ENCODE data around the gene CPS1.

The CPS1 gene

DNA sequence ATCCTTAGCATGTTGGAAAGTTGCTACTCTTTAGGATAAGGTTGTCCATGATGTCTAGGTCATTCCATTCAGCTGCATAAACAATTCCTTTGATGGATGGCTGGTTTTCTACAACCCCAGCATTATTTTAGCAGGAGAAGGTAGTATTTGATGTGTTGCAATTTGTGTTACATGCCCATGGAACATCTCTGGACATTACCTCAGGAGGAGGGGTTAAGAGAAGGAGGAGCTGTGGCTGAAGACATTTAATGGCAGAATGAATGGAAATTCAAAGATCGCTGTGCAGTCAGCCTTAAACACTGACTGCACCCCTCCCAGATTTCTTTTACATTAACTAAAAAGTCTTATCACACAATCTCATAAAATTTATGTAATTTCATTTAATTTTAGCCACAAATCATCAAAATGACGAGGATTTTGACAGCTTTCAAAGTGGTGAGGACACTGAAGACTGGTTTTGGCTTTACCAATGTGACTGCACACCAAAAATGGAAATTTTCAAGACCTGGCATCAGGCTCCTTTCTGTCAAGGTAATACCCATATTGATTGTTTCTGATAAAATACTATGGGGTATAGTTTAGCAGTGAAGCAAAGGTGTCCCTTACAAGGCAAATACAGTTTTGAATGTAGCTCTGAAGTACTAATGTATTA, at the start of gene CPS1:
TSS of gene CPS1 (plus strand) at position 271 of the 652 bp plus-strand sequence. CDS start at position 406, 135 bp downstream.
- no peak within 1 kb of the TSS for H3K4me3 ChIP-seq (ENCODE audit: low read depth, low read length)
- H3K9me3 ChIP-seq (ENCODE audit: control insufficient read depth, insufficient read depth, low read depth, low read length) = no peaks in the 10 kb centered on the region
- H3K9ac ChIP-seq (ENCODE audit: low read length) = no peak within 1 kb of the TSS
- peaks cover 11% of the 10 kb centered on the region; the same call in 1 of the 2 replicates for H3K4me1 ChIP-seq (ENCODE audit: control insufficient read depth, insufficient read depth, low read length)
- H3K27ac ChIP-seq (ENCODE audit: low read depth, low read length) = no peak within 1 kb of the TSS
- H3K27me3 ChIP-seq (ENCODE audit: control insufficient read depth, insufficient read depth, low read length) = no peaks in the 10 kb centered on the region
- H3K36me3 ChIP-seq (ENCODE audit: control insufficient read depth, insufficient read depth, low read length) = no peaks in the 10 kb centered on the region

DNA sequence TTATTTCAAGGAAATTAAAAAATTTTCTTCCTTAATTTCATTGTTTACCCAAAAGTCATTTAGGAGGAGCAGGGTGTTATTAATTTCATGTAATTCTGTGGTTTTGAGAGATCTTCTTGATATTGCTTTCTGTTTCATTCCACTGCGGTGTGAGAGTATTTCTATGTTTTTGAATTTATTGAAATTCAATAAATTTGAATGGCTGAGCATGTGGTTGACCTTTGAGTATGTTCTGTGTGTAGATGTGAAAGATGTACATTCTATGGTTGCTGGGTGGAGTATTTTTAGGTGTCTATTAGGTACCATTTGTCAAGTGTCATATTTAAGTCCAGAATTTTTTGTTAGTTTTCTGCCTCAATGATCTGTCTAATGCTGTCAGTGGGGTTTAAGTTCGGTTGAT, 40.5 kb upstream of the CPS1 start:
- no peak overlapping the region for H3K9ac ChIP-seq (ENCODE audit: low read length)
- H3K9me3 ChIP-seq (ENCODE audit: control insufficient read depth, insufficient read depth, low read depth, low read length) = no peaks in the 10 kb centered on the region
- no peaks in the 10 kb centered on the region for H3K27me3 ChIP-seq (ENCODE audit: control insufficient read depth, insufficient read depth, low read length)
- H3K36me3 ChIP-seq (ENCODE audit: control insufficient read depth, insufficient read depth, low read length) = no peaks in the 10 kb centered on the region
- no peak overlapping the region for H3K27ac ChIP-seq (ENCODE audit: low read depth, low read length)
- H3K4me3 ChIP-seq (ENCODE audit: low read depth, low read length) = no peak overlapping the region
- H3K4me1 ChIP-seq (ENCODE audit: control insufficient read depth, insufficient read depth, low read length) = no peaks in the 10 kb centered on the region

GRCh38 chr2:210517264-210517663, 39.1 kb upstream of the CPS1 start:
- Histone ChIP-seq H3K4me3 (ENCODE audit: low read depth, low read length) (no peak overlapping the region), H3K27ac (ENCODE audit: low read depth, low read length) (no peak overlapping the region), H3K9me3 (ENCODE audit: control insufficient read depth, insufficient read depth, low read depth, low read length) (no peaks in the 10 kb centered on the region), H3K27me3 (ENCODE audit: control insufficient read depth, insufficient read depth, low read length) (no peaks in the 10 kb centered on the region), H3K36me3 (ENCODE audit: control insufficient read depth, insufficient read depth, low read length) (no peaks in the 10 kb centered on the region), H3K4me1 (ENCODE audit: control insufficient read depth, insufficient read depth, low read length) (no peaks in the 10 kb centered on the region), H3K9ac (ENCODE audit: low read length) (no peak overlapping the region)

DNA sequence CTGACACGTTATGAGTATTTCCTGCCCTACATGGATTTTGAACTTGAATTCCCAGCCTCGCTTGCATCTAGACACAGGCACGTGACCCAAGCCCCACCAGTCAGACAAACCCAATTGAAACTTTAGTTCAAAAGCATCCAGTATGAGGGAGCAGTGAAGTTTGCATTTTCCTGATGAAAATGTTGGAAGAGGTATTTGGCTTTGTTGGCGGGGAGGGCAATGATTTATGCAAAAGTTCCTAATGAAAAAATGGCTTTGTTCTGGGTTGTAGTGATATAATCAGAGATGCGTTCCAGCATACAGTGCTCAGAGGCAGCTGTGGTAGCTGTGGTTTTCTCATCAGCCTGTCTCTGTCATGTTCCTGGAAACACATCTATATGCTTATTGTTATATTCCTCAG, 36.8 kb upstream of the CPS1 start:
- no peaks in the 10 kb centered on the region for H3K36me3 ChIP-seq (ENCODE audit: control insufficient read depth, insufficient read depth, low read length)
- no peak overlapping the region for H3K4me3 ChIP-seq (ENCODE audit: low read depth, low read length)
- H3K27me3 ChIP-seq (ENCODE audit: control insufficient read depth, insufficient read depth, low read length) = no peaks in the 10 kb centered on the region
- no peaks in the 10 kb centered on the region for H3K4me1 ChIP-seq (ENCODE audit: control insufficient read depth, insufficient read depth, low read length)
- no peaks in the 10 kb centered on the region for H3K9me3 ChIP-seq (ENCODE audit: control insufficient read depth, insufficient read depth, low read depth, low read length)
- no peak overlapping the region for H3K9ac ChIP-seq (ENCODE audit: low read length)
- H3K27ac ChIP-seq (ENCODE audit: low read depth, low read length) = no peak overlapping the region

- Histone ChIP-seq H3K9me3 (ENCODE audit: control insufficient read depth, insufficient read depth, low read depth, low read length) (no peaks in the 10 kb centered on the region), H3K4me3 (ENCODE audit: low read depth, low read length) (no peak overlapping the region), H3K9ac (ENCODE audit: low read length) (no peak overlapping the region)
These were observed 34.0 kb upstream of the CPS1 start for GRCh38 chr2:210522399-210522798.

DNA sequence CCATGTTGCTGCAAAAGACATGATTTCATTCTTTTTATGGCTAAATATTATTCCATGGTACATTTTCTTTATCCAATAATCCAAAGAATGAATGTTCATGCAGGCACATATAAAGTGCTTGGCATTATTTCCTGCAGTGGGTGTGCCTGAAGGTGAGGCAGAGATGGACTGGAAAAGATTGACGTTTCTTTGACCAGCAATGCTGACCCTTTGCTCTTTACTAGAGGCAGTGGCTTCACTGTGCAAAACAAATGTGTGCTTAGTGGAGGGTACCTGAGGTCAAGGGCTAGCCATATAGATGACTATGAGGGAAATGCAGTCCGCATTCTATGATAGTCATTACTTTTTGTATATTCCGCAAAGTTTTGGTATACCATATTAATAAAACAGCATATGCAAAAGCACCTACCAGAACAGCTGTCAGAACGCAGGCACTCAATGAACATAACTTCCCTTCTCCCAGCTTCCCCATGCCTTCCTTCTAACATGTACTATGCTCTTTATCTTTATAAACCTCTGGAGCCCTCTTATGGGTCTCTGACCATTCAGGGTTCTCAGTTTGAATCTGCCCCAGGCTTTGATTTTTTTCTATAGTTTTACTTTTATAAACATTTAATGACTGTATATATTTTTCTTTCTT, 32.6 kb upstream of the CPS1 start:
- H3K27ac ChIP-seq (ENCODE audit: low read depth, low read length) = no peak overlapping the region
- H3K9ac ChIP-seq (ENCODE audit: low read length) = no peak overlapping the region
- H3K36me3 ChIP-seq (ENCODE audit: control insufficient read depth, insufficient read depth, low read length) = no peaks in the 10 kb centered on the region
- no peak overlapping the region for H3K4me3 ChIP-seq (ENCODE audit: low read depth, low read length)
- H3K9me3 ChIP-seq (ENCODE audit: control insufficient read depth, insufficient read depth, low read depth, low read length) = no peaks in the 10 kb centered on the region
- no peaks in the 10 kb centered on the region for H3K27me3 ChIP-seq (ENCODE audit: control insufficient read depth, insufficient read depth, low read length)
- H3K4me1 ChIP-seq (ENCODE audit: control insufficient read depth, insufficient read depth, low read length) = no peaks in the 10 kb centered on the region

More at GRCh38 chr2:210522399-210522798, 34.0 kb upstream of the CPS1 start:
- Histone ChIP-seq H3K4me1 (ENCODE audit: control insufficient read depth, insufficient read depth, low read length) (no peaks in the 10 kb centered on the region), H3K36me3 (ENCODE audit: control insufficient read depth, insufficient read depth, low read length) (no peaks in the 10 kb centered on the region), H3K27ac (ENCODE audit: low read depth, low read length) (no peak overlapping the region), H3K27me3 (ENCODE audit: control insufficient read depth, insufficient read depth, low read length) (no peaks in the 10 kb centered on the region)

- Histone ChIP-seq H3K4me3 (ENCODE audit: low read depth, low read length) (no peak overlapping the region), H3K27me3 (ENCODE audit: control insufficient read depth, insufficient read depth, low read length) (no peaks in the 10 kb centered on the region), H3K9me3 (ENCODE audit: control insufficient read depth, insufficient read depth, low read depth, low read length) (no peaks in the 10 kb centered on the region), H3K9ac (ENCODE audit: low read length) (no peak overlapping the region), H3K36me3 (ENCODE audit: control insufficient read depth, insufficient read depth, low read length) (no peaks in the 10 kb centered on the region), H3K4me1 (ENCODE audit: control insufficient read depth, insufficient read depth, low read length) (peaks cover 5% of the 10 kb centered on the region; the same call in 1 of the 2 replicates), H3K27ac (ENCODE audit: low read depth, low read length) (no peak overlapping the region)
These were observed 31.9 kb upstream of the CPS1 start for GRCh38 chr2:210524533-210524932.

DNA sequence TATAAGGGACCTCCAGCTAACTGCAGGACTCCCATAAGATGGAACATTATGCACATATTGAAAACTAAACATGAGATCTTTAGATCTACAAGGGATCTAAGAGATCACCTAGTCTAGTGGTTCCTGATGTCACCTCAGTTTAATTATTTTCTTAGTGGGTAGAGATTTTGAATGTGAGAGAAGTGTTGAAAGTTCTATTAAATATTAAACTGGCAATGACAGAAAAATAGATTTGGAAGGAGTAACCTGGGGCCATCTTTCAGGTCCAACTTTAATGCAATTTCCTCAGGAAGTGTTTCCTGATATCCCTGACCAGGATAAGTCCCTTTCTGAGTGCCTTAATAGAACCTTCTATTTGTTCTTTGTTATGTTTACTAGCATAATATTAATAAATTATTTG, 29.1 kb upstream of the CPS1 start:
- H3K9me3 ChIP-seq (ENCODE audit: control insufficient read depth, insufficient read depth, low read depth, low read length) = no peaks in the 10 kb centered on the region
- no peaks in the 10 kb centered on the region for H3K36me3 ChIP-seq (ENCODE audit: control insufficient read depth, insufficient read depth, low read length)
- no peak overlapping the region for H3K4me3 ChIP-seq (ENCODE audit: low read depth, low read length)

DNA sequence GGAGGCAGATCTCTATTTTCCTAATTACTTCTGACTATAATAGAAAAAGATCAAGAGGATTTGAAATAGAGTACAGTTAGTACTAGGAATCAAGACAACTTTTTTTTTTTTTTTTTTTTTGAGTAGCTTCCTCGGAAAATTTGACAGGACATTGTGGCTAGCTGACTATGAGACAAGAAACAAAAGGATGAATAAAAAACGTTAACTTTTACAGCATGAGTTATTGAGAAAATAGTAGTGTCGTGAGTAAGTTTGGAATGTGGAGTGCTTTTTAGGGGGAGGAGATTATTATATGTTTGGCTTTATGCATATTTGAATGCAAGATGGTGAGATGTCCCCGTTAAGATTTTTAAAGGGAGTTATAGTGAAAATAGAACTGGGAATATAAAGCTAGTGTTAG, 27.7 kb upstream of the CPS1 start:
- H3K4me3 ChIP-seq (ENCODE audit: low read depth, low read length) = no peak overlapping the region
- no peak overlapping the region for H3K27ac ChIP-seq (ENCODE audit: low read depth, low read length)
- H3K27me3 ChIP-seq (ENCODE audit: control insufficient read depth, insufficient read depth, low read length) = no peaks in the 10 kb centered on the region
- H3K36me3 ChIP-seq (ENCODE audit: control insufficient read depth, insufficient read depth, low read length) = no peaks in the 10 kb centered on the region
- no peak overlapping the region for H3K9ac ChIP-seq (ENCODE audit: low read length)
- peaks cover 5% of the 10 kb centered on the region; the same call in 1 of the 2 replicates for H3K4me1 ChIP-seq (ENCODE audit: control insufficient read depth, insufficient read depth, low read length)
- no peaks in the 10 kb centered on the region for H3K9me3 ChIP-seq (ENCODE audit: control insufficient read depth, insufficient read depth, low read depth, low read length)

More for the DNA sequence above, 29.1 kb upstream of the CPS1 start:
- H3K27ac ChIP-seq (ENCODE audit: low read depth, low read length) = no peak overlapping the region
- peaks cover 5% of the 10 kb centered on the region; the same call in 1 of the 2 replicates for H3K4me1 ChIP-seq (ENCODE audit: control insufficient read depth, insufficient read depth, low read length)
- no peaks in the 10 kb centered on the region for H3K27me3 ChIP-seq (ENCODE audit: control insufficient read depth, insufficient read depth, low read length)
- no peak overlapping the region for H3K9ac ChIP-seq (ENCODE audit: low read length)

DNA sequence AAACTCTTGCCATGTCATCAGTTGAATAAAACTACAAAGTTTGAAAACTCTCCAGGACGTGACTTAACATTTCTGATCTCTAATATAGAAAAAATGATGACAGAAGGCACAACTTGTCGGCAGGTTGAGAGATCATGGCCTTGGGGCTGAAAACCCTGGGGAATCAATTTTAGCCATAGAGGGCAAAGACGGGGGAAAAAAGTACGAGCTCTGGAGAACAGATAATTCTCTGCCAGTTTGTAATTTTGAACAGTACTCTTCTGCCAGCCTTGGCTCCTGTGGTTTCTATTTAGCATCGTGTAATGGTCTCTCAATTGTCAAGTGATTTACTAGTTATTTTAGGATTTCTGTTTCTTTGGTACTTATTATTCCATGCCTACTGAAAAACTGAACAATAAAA, 25.3 kb upstream of the CPS1 start:
- Histone ChIP-seq H3K4me3 (ENCODE audit: low read depth, low read length) (no peak overlapping the region), H3K9me3 (ENCODE audit: control insufficient read depth, insufficient read depth, low read depth, low read length) (no peaks in the 10 kb centered on the region), H3K36me3 (ENCODE audit: control insufficient read depth, insufficient read depth, low read length) (no peaks in the 10 kb centered on the region), H3K4me1 (ENCODE audit: control insufficient read depth, insufficient read depth, low read length) (peaks cover 13% of the 10 kb centered on the region), H3K27me3 (ENCODE audit: control insufficient read depth, insufficient read depth, low read length) (no peaks in the 10 kb centered on the region), H3K27ac (ENCODE audit: low read depth, low read length) (no peak overlapping the region), H3K9ac (ENCODE audit: low read length) (no peak overlapping the region)

- Histone ChIP-seq H3K36me3 (ENCODE audit: control insufficient read depth, insufficient read depth, low read length) (no peaks in the 10 kb centered on the region), H3K9me3 (ENCODE audit: control insufficient read depth, insufficient read depth, low read depth, low read length) (no peaks in the 10 kb centered on the region), H3K27ac (ENCODE audit: low read depth, low read length) (no peak overlapping the region), H3K4me1 (ENCODE audit: control insufficient read depth, insufficient read depth, low read length) (peaks cover 13% of the 10 kb centered on the region), H3K27me3 (ENCODE audit: control insufficient read depth, insufficient read depth, low read length) (no peaks in the 10 kb centered on the region), H3K4me3 (ENCODE audit: low read depth, low read length) (no peak overlapping the region), H3K9ac (ENCODE audit: low read length) (no peak overlapping the region)
These were observed 24.9 kb upstream of the CPS1 start for GRCh38 chr2:210531482-210531881.
